ENCODE results near the gene HAT1. TPM values are rescaled to one million over a fixed set of nuclear protein-coding genes. Genes with fewer than 3 reads are reported as not detected.

HAT1 gene
- total and polyA plus RNA-seq, 10 of the 15 experiments (the other 5 are each of a cell fraction or from before 2014, with no cell fraction given): 60.0 to 225 (median 130) TPM

DNA sequence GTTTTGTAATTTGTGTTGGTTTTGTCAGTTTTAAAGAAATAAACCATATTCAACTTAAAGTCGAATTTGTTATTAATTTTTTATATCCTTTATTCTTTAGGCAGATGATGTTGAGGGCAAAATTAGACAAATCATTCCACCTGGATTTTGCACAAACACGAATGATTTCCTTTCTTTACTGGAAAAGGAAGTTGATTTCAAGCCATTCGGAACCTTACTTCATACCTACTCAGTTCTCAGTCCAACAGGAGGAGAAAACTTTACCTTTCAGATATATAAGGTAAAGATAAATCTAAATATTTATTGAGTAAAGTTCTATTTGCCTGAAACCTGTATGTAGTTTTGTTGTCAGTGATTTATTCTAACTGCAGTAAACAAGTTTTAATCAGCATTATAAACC, 43.0 kb downstream of the HAT1 start:
- no peaks in the 10 kb centered on the region for H4K20me1 ChIP-seq (ENCODE audit: control insufficient read depth, insufficient read depth)
- ATAC-seq (no peak), FAIRE-seq (no peak), DNase-seq (ENCODE audit: low read depth, low spot score) (no peak)
- H3K4me2 ChIP-seq (ENCODE audit: control insufficient read depth, insufficient read depth): no peak overlapping the region
- no peaks in the 10 kb centered on the region for H3K9me3 ChIP-seq (replicated peaks; ENCODE audit: control insufficient read depth, insufficient read depth, low read length)
- CTCF ChIA-PET: interaction anchor here (0.6 kb wide), 1 partner anchor 15 kb away, joined by 3 read pairs; no protein-coding TSS in a partner anchor
- no TSS peak for BruUV-seq (replicated peaks)
- no peak overlapping the region for H2AFZ ChIP-seq (ENCODE audit: control insufficient read depth, low read depth, low read length)
- RAD21 ChIA-PET (ENCODE audit: unreplicated experiment): no interaction called here
- H3K27ac ChIP-seq (ENCODE audit: control insufficient read depth, insufficient read depth): no peak overlapping the region
- WGBS (ENCODE audit: insufficient coverage, insufficient replicate concordance, low lambda C conversion rate, missing lambda C conversion rate): 95% methylated on average over 3 of the region's 3 CpGs
- no peak for TF ChIP-seq TCF12 (IDR thresholded peaks at IDR 0.05; ENCODE audit: low read depth, low read length)
- TF ChIP-seq, protein P1, sequence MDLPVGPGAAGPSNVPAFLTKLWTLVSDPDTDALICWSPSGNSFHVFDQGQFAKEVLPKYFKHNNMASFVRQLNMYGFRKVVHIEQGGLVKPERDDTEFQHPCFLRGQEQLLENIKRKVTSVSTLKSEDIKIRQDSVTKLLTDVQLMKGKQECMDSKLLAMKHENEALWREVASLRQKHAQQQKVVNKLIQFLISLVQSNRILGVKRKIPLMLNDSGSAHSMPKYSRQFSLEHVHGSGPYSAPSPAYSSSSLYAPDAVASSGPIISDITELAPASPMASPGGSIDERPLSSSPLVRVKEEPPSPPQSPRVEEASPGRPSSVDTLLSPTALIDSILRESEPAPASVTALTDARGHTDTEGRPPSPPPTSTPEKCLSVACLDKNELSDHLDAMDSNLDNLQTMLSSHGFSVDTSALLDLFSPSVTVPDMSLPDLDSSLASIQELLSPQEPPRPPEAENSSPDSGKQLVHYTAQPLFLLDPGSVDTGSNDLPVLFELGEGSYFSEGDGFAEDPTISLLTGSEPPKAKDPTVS (IDR thresholded peaks at IDR 0.05; ENCODE audit: low read depth, low read length): no peak
- no peak for TF ChIP-seq SIX5 (IDR thresholded peaks at IDR 0.05; ENCODE audit: low read depth, low read length, severe bottlenecking)
- TF ChIP-seq IRF3 (IDR thresholded peaks at IDR 0.05): no peak
- no peak for TF ChIP-seq SPI1 (IDR thresholded peaks at IDR 0.05; ENCODE audit: borderline replicate concordance, insufficient read depth, low read depth, low read length)
- TF ChIP-seq PAX5 (IDR thresholded peaks at IDR 0.05; ENCODE audit: borderline replicate concordance, low read depth, low read length): no peak
- TF ChIP-seq LARP7 (IDR thresholded peaks at IDR 0.05): no peak
- TF ChIP-seq PAX8 (IDR thresholded peaks at IDR 0.05): no peak
- TF ChIP-seq, protein P2, sequence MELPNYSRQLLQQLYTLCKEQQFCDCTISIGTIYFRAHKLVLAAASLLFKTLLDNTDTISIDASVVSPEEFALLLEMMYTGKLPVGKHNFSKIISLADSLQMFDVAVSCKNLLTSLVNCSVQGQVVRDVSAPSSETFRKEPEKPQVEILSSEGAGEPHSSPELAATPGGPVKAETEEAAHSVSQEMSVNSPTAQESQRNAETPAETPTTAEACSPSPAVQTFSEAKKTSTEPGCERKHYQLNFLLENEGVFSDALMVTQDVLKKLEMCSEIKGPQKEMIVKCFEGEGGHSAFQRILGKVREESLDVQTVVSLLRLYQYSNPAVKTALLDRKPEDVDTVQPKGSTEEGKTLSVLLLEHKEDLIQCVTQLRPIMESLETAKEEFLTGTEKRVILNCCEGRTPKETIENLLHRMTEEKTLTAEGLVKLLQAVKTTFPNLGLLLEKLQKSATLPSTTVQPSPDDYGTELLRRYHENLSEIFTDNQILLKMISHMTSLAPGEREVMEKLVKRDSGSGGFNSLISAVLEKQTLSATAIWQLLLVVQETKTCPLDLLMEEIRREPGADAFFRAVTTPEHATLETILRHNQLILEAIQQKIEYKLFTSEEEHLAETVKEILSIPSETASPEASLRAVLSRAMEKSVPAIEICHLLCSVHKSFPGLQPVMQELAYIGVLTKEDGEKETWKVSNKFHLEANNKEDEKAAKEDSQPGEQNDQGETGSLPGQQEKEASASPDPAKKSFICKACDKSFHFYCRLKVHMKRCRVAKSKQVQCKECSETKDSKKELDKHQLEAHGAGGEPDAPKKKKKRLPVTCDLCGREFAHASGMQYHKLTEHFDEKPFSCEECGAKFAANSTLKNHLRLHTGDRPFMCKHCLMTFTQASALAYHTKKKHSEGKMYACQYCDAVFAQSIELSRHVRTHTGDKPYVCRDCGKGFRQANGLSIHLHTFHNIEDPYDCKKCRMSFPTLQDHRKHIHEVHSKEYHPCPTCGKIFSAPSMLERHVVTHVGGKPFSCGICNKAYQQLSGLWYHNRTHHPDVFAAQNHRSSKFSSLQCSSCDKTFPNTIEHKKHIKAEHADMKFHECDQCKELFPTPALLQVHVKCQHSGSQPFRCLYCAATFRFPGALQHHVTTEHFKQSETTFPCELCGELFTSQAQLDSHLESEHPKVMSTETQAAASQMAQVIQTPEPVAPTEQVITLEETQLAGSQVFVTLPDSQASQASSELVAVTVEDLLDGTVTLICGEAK (IDR thresholded peaks at IDR 0.05; ENCODE audit: borderline replicate concordance): no peak
- no peak for TF ChIP-seq PKNOX1 (IDR thresholded peaks at IDR 0.05)
- H3K4me1 ChIP-seq (ENCODE audit: control insufficient read depth, insufficient read depth, low read length): no peaks in the 10 kb centered on the region
- no peak overlapping the region for H3K4me3 ChIP-seq
- no peak overlapping the region for H3K9ac ChIP-seq (ENCODE audit: control insufficient read depth, insufficient read depth, low read length)
- peaks cover 1 to 7% of the 10 kb centered on the region in 2 experiments; a peak in 2 of 4 replicates for H3K36me3 ChIP-seq (ENCODE audit: control insufficient read depth in 2 of 2, insufficient read depth in 2 of 2, low read length in 1 of 2)
- SMC1A ChIA-PET (ENCODE audit: uncharacterized antibody, unreplicated experiment): interaction anchor here (1.2 kb wide), 1 partner anchor 17 kb away, joined by 3 read pairs; no protein-coding TSS in a partner anchor
- H3K27me3 ChIP-seq (replicated peaks in 1 of 2; ENCODE audit: control insufficient read depth in 2 of 2, insufficient read depth in 2 of 2, low read length in 1 of 2): no peaks in the 10 kb centered on the region
- in situ Hi-C loops (cut with MboI) (no loop called here), intact Hi-C loops (cut with micrococcal nuclease; ENCODE audit: unreplicated experiment) (no loop called here)
- H3K79me2 ChIP-seq (ENCODE audit: control insufficient read depth, insufficient read depth, low read length): no peaks in the 10 kb centered on the region
- POLR2A ChIA-PET: no interaction called here
